Amygdala (tissue), 56 donors: ENCODE data around the gene HRH3.

Experiments used
- DNase-seq, 56 donors: peaks; one replicate each; lab custom pipeline; 2025; lab: John Stamatoyannopoulos, UW

HRH3 gene

DNA sequence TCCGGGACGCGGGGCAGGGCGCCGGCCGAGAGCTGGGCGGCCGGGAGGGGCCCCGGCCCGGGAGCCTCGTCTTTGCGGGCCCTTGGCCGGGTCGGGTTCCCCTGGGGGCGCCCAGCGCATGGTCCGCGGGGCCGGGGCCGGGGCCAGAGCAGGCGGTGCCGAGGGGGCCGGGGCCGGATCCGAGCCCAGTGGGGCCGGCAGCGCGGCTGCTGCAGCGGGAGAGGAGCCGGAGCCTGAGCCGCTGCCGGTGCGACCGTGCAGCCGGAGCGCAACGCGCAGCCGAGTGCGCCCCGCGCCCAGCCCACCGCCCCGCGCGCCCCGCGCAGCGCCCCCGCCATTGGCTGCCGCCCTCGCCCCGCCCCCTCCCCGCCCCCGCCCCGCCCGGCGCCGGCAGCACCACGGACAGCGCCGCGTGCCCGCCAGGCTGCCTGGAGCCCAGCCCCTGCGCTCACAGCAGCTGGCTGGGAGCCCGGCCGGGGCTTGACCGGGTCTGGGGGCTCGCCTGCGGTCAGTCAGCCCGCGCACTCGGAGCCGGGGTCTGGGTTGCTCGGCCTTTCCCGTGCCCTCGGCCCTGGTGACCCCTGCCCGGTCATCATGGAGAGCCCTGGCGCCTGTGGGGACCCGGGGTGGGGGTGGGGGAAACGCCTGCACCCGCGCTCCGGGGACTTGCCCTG, at the start of gene HRH3:
Gene HRH3, minus strand, starts transcription at position 287 of the 674 bp plus-strand sequence. CDS start 308 bp downstream, outside the sequence.
- peak in 14 of 56 donors; percentile 3 to 51 (median 21) for DNase-seq

DNA sequence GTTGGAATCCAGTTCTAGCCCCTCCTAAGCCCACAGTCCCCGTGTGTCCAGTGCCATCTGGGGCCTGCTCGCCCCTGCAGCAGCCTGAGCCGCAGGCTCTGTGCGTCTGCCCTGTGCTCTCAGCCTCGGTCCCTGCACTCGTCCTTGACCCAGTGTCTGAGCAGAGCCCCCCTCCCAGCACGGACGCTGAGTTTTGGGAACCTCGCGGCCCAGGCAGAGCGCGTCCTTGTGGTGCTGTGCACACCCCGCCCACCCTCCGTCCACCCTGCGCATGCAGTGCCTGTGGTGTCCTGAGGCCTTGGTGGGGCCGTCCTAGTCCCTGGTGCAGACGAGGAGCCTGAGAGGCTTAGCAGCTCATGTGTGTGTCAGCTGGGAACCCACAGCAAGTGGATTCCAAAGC, 49.8 kb upstream of the HRH3 start:
- DNase-seq, result no peak

DNA sequence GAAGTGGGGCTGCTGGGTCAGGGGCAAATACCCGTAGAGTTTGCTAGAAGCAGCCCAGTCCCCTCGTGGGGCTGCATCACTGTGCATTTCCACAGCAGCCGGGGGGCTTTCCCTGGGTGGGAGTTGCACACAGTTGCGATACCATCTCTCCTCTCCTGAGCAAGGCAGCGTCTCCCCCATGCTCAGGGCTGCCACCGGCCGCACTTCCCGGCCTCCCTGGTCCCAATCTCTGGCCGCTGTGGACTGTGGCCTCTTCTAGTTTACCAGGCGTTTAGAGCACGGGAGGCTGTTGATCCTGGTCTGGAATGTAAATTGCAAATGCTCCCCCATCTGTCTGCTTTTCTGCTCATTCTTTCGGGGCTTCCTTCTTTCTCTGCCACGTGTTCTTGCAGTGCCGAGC, 49.3 kb upstream of the HRH3 start:
- DNase-seq, result no peak

DNA sequence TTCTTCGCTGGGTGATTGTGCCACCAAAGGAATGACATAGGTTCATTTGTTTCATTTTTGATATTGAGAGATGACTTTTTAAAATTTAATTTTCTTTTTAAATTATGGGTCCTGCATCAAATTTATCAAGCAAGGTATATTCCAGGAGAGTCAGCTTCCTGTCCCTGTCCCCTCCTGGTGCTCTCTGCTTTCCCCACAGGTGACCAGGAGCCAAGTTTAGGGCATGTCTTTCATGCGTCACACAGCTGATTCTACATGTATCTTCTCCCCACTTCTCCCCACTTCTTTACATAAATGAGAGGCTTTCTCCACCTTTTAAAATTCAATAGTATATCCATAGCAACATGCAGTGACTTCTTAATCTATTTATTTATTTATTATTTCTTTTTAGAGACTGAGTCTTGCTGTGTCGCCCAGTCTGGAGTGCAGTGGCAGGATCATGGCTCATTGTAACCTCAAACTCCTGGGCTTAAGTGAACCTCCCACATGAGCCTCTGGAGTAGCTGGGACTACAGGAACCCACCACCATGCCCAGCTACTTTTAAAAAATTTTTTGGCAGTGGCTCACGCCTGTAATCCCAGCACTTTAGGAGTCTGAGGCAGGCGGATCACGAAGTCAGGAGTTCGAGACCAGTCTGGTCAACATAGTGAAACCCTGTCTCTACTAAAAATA, 48.3 kb upstream of the HRH3 start:
- no peak for DNase-seq

DNA sequence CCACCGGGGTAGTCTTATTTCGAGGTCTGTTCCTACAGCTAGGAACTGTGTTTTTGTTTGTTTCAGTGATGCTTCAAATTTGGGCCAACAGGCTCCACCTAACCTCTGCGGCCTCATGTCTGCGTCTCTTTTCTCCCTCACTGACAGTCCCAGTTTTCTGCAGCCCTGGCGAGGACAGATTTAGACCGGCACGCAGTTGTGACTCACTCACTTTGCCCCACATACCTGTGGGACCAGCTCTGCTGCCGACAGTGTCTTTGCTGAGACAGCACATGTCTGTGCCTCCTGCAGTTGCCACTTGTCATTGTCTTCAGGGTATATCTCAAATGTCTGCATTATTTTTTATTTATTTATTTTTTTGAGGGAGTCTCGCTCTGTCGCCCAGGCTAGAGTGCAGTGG, 47.5 kb upstream of the HRH3 start:
- peak in 1 of 56 donors; percentile 6 for DNase-seq

DNA sequence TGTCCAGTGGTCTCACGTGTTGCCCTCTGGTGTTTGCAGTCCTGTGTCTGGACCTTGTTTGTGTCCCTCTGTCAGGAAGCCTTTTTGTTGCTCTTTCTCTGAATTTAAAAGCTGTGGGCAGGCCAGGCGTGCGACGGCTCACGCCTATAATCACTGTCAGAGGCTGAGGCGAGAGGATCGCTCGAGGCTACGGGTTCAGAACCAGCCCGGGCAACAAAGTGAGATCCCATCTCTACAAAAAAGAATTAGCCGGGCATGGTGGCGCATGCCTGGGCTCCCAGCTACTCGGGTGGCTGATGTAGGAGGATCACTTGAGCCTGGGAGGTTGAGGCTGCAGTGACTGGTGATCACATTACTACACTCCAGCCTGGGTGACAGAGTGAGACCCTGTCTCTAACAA, 46.8 kb upstream of the HRH3 start:
- no peak for DNase-seq

DNA sequence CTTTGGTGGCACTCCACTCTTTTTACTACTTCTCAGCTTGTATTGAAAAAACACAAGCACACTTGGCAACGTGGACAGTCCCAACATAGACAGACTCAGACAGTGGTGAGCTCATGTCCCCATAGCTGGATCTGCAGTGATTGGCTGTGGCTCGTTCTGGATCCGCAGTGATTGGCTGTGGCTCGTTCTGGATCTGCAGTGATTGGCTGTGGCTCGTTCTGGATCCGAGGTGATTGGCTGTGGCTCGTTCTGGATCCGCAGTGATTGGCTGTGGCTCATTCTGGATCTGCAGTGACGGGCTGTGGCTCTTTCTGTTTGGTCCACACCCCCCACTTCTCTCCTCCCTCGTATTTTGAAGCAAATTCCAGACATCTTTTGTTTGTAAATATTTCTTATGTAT, 46.3 kb upstream of the HRH3 start:
- DNase-seq, result no peak

DNA sequence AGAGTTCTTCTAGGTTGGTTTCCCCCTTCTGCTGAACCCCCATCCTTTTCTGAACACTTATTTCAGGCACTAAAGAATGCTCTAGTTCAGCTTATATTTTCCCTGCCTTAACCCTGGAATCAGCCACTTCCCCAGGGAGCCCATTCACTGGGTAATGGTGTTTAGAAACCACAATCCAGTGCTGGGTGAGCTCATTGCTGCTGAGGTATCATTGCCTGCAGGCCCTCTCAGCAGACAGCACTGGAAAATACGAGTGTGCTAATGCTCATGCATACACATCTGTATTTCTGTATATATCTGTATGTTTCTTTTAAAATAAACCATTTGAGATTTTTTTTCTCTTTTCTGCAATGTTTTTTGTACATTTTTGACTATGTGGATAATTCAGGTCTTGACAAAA, 45.3 kb upstream of the HRH3 start:
- DNase-seq, result no peak

DNA sequence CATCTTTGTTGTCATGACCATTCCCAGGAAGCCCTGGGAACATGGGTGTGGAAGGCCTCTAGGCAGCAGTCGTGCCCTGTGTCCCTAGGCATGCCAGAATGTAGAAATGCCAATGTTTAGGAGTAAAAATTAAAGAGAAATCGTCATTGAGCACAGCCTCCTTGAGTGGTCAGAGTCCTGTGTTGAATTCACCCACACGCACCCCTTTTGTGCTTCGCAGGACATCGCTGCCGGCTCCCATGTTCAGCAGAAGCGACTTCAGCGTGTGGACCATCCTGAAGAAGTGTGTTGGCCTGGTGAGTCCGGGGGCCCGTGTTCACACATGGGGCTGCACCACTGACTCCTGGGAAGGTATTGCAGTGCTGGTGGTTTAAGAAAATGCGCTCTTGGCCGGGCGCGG, 43.3 kb upstream of the HRH3 start:
- DNase-seq, result no peak

DNA sequence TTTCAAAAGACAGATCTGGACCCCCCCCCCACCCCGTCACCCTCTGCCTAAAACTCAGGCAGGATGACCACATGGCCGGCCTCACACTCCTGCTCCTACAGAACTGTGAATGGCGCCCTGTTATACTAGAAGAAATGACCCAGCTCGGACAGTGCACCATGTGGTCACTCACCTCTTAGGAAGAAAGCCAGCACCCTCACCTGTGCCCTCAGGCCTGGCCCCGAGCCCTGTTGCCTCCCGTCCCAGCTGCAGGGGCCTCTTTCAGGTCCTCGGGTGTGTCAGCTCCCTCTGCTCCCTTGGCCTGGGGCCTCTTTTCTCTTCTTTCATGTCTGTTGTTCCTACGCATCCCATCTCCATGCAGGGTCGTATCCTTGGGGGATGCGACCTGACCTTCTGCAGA, 42.0 kb upstream of the HRH3 start:
- no peak for DNase-seq

DNA sequence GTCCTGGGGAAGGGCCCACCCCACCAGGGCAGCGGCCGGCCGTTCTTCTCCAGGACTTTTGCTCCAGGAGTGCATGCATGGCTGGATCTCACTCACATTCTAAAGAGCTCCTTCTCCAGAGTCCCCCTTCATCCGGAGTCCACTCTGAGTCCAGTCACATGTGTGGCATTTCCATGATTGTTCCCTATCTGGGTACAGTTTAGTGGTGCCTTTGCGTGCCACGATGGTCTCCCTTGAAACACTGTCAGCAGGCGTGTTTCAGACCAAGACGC, 39.2 kb upstream of the HRH3 start:
- no peak for DNase-seq

DNA sequence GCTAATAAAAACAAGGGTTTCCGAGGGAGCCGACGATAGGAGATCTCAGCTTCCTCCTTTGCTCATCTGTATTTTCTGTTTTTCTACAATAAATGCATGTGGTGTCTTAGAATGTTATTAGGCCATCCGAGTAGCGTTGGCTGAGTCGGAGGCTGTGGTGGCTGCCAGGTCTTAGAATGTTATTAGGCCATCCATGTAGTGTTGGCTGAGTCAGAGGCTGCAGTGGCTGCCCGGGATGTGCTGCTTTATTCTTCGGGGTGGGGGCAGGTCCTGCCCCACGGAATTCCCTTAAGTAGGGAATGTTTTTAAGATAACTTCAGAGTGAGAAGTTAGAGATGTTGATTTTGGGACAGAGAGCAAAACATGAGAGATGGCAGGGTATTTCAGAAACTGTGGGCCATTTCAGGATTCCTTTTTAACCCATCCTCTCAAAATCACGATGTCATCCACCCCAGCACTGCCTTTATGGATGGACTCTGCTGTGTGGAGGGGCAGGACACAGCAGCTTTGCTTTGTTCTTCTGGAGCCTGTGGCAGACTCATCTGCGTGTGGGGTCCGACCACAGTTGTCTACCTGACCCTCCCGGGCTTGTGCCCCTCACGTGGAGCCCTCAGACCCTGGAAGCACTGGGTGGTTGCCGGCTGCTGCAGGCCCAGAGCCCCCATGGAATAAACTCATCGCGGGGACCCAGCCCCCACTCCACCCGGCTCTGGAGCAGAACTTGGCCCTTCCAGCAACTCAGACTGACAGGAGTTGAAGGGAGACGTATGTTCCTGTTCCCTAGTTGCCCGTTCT, 38.6 kb upstream of the HRH3 start:
- peak in 9 of 56 donors; percentile 8 to 45 (median 21) for DNase-seq

DNA sequence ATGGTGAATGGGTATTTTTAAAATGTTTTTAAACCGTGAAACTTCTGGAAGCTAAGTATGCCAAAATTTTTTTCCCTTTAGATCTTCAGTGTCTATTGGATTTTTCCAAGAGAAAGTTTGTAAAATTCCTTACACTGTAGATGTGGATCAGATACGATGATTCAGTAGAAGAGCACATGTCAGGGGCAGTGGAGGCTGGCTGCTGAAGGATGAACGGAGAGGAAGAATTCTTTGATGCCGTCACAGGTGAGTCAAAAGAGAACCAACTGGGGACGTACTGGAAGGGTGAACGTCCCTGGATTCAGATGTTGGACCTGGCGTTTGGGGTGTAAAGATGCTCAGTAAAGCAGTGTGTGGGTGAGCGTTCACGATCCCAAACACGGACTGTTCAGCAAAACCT, 35.9 kb upstream of the HRH3 start:
- no peak for DNase-seq

DNA sequence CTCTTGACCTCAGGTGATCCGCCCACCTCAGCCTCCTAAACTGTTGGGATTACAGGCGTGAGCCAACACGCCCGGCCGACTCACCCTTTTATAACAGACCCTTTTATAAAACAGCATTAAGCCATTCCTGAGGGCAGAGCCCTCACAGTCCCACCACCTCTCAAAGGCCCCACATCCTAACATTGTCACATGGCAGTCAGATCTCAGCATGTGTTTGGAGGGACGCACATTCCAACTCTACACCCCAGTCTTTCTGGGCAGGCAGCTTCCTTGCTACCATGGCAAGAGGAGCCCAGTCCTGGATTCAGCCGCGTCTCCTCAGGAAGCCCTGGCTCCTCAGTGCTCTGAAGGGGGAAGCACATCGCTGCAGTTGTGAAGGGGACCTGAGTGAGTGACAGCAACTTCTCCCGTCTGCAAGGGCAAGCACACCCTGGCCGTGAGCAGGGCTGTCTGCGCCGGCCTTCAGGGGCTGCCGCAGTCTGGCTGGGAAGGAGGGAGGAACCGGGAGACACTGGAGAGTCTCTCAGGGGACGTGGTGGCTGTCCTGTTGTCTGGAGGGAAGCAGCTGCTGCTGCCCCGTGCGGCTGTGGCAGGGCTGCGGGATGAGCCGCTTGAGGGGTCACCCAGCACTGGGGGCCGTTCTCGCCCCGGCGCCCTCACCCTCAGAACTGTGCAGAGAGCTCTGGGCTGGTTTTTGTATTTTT, 34.1 kb upstream of the HRH3 start:
- no peak for DNase-seq

DNA sequence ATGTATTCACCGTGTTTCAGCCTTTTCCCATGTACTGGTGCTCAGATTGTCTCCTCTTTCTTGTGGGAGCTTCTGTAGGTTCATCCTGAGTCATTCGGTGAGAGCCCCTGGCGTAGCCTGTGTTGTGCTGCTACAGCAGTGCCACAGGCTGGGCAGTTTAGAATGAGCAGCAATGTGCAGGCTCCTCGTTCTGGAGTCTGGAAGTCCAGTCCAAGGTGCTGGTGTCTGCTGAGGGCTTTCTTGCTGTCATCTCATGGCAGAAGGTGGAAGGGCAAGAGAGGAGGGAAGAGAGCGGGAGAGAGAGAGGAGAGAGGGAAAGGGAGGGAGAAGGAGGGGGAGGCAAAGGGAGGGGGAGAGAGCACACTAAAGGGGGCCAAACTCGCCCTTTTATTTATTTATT, 33.3 kb upstream of the HRH3 start:
- no peak for DNase-seq

DNA sequence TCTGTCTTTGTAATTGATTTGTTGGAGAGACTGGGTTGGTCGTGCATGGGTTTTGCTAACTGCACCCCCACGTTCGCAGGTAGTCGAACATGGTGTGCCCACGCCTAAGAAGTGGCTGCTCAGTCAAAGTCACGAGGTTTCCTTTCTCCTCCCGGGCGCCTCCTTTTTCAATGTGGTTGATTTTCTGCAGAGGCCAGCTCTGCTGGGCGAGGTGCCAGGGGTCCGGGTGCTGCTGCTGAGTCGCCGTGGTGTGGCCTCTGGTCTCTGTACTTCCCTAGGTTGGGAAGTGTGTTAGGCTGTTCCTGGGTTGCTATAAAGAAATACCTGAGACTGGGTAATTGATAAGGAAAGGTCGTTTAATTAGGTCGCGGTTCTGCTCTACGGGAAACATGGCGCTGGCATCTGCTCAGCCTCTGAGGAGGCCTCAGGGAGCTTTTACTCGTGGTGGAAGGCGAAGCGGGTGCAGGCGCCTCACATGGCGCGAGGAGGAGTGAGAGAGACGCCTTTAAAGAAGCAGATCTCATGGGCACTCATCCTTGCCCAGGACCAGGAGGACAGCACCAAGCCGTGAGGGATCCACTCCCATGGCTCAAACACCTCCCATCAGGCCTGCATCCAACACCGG, 32.4 kb upstream of the HRH3 start:
- DNase-seq, result no peak

DNA sequence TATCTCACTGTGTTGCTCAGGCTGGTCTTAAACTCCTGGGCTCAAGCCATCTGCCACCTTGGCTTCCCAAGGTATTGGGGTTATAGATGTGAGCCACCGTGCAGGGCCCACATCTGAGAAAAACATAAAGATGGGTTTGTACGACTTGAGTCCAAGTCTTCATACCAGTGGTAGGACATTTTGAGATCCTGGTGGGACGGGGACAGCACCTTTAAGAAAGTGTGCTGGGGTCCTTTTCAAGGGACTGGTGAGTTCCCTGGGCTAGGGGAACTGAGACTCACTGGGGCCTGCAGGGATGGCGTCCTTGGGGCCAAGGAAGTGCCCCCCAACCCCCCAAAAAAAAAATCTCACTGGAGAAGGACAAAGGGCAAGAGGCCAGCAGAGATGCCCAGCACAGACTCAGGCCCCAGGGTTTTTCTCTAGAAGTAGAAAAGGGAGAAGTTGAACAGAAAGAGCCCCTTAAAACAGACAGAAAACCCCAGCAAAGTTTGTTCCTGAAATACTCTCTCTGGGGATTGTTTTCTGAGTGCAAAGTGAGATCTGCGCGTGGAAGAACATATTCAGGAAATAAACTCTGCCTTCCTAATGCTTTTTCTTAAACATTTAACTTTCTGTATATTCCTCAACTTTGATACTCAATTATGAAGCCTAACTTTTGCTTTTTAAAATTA, 28.9 kb upstream of the HRH3 start:
- no peak for DNase-seq

DNA sequence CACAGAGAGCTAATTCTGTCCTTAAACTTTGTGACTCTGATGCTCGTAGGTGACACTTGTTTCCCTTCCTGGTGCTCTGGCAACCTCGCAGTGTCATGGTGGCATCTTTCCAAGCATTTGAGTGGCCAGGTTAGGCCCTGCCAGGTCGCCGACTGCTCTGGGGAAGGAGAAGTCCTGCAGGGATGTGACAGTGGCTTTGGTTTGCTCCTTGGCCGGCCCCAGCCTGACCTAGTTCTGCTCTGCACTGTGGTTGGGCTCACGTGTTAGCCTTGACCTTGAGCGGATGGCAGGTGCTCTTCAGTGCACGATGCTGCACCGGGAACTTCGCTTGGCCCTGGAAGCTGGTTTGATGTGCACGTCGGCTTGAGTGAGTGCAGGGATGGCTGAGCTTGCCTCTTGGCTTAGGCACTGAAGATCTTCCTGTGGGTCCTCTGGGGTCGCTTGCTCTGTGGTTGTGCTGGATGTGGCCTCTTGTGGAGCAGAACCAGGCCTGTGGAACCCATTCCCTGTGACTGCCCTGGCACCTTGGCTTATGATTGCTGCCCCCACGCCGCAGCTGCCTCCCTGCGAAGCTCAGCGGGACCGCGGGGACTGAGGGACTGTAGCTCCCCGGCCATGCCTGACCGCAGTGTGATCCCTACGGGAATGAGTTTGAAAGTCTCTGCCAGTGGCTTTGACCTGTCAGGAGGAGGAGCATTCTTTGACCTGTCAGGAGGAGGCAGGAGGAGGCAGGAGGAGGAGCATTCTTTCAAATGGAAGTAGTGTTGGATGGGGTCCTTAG, 27.0 kb upstream of the HRH3 start:
- no peak for DNase-seq

DNA sequence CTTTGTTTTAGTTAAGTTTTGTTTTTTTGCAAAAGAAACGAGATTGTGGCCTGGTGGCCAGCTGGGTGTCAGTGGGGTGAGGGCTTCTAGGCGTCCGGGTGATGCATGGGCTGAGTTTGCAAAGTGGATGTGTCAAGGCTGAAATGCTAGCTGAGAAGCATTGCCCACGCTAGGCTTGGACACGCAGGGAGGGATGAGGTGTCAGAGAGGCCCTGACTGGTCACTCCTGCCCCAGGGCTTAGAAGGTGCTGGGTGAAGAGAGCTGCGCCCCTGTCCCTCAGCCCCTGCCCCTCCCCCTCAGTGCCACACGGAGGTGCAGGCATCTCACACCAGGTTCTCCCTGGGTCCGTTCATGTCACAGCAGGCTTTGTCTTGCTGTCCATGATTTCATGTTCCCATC, 26.4 kb upstream of the HRH3 start:
- no peak for DNase-seq

DNA sequence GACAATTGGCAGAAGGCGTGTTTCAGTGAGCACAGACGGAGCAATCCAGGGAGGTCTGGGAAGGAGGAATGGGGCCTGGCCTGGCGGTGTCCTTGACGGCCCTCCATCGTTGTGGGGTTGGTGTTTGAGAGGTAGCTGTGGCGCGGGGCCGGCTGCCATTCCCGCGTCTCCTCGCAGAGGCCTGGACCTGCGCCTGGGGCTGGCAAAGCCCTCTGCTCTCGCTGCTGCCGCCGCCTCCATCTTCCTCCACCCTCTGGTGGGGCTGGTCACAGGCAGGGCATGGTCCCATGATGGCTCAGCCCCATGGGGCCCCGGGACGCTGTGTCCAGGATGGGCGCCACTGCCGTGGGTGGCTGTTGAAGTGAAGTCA, 25.8 kb upstream of the HRH3 start:
- peak in 2 of 56 donors; percentile 22 to 46 for DNase-seq
